K562 (cell line): ENCODE measurements around the gene ZNF385D. TPM values are rescaled to one million over a fixed set of nuclear protein-coding genes. Genes with fewer than 3 reads are reported as not detected.

ENCODE experiments used
- polyA plus RNA-seq, 8 experiments: library from polyadenylated mRNA; depleted of rRNA in 4 of 8; stranded (reverse) in 5 of 8; unstranded in 3 of 8; fragments of >200 nt; fragmentation: Nextera tagmentation in 2 of 8; fragmentation: Illumina TruSeq in 1 of 8; extraction: Ambion mirVana in 2 of 8; extraction: Trizol in 1 of 8; gene quantifications; 2 replicates each; pipeline versions ENCODE4 v1.2.1 to v1.2.3, GENCODE V29; 2011 to 2014; ENCODE audit warnings: inconsistent platforms in 1 of 8, missing spikeins in 1 of 8
- total RNA-seq, 7 experiments: library from RNA; depleted of rRNA in 6 of 7; stranded (reverse); fragments of >200 nt in 6 of 7; fragmentation: Illumina TruSeq in 2 of 7; extraction: Trizol in 2 of 7; gene quantifications; 2 replicates each; pipeline versions ENCODE4 v1.2.1 to v1.2.3, GENCODE V29; 2011 to 2021; ENCODE audit warnings: low replicate concordance in 1 of 7
- TF ChIP-seq, protein P1 (sequence below): fragments of 200-600 bp; sonication (generic); IDR thresholded peaks from one replicate; pipeline ENCODE4 v1.6.1; 2012; ENCODE audit warnings: mild to moderate bottlenecking, low read depth, low read length, inconsistent platforms

The ZNF385D gene
- total and polyA plus RNA-seq, 9 of the 15 experiments (the other 6 are each of a cell fraction or from before 2014, with no cell fraction given): 0.14 to 1.7 (median 0.51) TPM

- TF ChIP-seq, protein P1, sequence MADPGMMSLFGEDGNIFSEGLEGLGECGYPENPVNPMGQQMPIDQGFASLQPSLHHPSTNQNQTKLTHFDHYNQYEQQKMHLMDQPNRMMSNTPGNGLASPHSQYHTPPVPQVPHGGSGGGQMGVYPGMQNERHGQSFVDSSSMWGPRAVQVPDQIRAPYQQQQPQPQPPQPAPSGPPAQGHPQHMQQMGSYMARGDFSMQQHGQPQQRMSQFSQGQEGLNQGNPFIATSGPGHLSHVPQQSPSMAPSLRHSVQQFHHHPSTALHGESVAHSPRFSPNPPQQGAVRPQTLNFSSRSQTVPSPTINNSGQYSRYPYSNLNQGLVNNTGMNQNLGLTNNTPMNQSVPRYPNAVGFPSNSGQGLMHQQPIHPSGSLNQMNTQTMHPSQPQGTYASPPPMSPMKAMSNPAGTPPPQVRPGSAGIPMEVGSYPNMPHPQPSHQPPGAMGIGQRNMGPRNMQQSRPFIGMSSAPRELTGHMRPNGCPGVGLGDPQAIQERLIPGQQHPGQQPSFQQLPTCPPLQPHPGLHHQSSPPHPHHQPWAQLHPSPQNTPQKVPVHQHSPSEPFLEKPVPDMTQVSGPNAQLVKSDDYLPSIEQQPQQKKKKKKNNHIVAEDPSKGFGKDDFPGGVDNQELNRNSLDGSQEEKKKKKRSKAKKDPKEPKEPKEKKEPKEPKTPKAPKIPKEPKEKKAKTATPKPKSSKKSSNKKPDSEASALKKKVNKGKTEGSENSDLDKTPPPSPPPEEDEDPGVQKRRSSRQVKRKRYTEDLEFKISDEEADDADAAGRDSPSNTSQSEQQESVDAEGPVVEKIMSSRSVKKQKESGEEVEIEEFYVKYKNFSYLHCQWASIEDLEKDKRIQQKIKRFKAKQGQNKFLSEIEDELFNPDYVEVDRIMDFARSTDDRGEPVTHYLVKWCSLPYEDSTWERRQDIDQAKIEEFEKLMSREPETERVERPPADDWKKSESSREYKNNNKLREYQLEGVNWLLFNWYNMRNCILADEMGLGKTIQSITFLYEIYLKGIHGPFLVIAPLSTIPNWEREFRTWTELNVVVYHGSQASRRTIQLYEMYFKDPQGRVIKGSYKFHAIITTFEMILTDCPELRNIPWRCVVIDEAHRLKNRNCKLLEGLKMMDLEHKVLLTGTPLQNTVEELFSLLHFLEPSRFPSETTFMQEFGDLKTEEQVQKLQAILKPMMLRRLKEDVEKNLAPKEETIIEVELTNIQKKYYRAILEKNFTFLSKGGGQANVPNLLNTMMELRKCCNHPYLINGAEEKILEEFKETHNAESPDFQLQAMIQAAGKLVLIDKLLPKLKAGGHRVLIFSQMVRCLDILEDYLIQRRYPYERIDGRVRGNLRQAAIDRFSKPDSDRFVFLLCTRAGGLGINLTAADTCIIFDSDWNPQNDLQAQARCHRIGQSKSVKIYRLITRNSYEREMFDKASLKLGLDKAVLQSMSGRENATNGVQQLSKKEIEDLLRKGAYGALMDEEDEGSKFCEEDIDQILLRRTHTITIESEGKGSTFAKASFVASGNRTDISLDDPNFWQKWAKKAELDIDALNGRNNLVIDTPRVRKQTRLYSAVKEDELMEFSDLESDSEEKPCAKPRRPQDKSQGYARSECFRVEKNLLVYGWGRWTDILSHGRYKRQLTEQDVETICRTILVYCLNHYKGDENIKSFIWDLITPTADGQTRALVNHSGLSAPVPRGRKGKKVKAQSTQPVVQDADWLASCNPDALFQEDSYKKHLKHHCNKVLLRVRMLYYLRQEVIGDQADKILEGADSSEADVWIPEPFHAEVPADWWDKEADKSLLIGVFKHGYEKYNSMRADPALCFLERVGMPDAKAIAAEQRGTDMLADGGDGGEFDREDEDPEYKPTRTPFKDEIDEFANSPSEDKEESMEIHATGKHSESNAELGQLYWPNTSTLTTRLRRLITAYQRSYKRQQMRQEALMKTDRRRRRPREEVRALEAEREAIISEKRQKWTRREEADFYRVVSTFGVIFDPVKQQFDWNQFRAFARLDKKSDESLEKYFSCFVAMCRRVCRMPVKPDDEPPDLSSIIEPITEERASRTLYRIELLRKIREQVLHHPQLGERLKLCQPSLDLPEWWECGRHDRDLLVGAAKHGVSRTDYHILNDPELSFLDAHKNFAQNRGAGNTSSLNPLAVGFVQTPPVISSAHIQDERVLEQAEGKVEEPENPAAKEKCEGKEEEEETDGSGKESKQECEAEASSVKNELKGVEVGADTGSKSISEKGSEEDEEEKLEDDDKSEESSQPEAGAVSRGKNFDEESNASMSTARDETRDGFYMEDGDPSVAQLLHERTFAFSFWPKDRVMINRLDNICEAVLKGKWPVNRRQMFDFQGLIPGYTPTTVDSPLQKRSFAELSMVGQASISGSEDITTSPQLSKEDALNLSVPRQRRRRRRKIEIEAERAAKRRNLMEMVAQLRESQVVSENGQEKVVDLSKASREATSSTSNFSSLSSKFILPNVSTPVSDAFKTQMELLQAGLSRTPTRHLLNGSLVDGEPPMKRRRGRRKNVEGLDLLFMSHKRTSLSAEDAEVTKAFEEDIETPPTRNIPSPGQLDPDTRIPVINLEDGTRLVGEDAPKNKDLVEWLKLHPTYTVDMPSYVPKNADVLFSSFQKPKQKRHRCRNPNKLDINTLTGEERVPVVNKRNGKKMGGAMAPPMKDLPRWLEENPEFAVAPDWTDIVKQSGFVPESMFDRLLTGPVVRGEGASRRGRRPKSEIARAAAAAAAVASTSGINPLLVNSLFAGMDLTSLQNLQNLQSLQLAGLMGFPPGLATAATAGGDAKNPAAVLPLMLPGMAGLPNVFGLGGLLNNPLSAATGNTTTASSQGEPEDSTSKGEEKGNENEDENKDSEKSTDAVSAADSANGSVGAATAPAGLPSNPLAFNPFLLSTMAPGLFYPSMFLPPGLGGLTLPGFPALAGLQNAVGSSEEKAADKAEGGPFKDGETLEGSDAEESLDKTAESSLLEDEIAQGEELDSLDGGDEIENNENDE: no peak
Observed at GRCh38 chr3:21697707-21698106, 53.3 kb downstream of the ZNF385D start (continued).
